Measurements from ENCODE around the gene DPM2. TPM values are rescaled to one million over a fixed set of nuclear protein-coding genes. Genes with fewer than 3 reads are reported as not detected.

Gene DPM2
- total and polyA plus RNA-seq, 2 experiments from 2014 or later: 36.6 to 92.4 TPM

DNA sequence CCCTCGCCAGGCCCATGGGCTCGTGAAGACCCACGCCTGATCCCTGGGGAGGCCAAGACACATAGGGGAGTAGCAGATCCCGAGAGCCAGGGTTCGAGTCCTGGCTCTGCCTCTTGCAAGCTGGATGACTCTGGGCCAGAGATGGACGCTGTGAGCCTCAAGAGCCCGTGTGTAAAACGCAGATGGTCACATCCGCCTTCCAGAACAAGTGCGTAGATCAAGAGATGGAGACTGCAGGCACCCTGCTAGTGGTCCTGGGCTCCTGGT lies 29.1 kb downstream of the DPM2 start (continued):
- TF ChIP-seq, protein P1, sequence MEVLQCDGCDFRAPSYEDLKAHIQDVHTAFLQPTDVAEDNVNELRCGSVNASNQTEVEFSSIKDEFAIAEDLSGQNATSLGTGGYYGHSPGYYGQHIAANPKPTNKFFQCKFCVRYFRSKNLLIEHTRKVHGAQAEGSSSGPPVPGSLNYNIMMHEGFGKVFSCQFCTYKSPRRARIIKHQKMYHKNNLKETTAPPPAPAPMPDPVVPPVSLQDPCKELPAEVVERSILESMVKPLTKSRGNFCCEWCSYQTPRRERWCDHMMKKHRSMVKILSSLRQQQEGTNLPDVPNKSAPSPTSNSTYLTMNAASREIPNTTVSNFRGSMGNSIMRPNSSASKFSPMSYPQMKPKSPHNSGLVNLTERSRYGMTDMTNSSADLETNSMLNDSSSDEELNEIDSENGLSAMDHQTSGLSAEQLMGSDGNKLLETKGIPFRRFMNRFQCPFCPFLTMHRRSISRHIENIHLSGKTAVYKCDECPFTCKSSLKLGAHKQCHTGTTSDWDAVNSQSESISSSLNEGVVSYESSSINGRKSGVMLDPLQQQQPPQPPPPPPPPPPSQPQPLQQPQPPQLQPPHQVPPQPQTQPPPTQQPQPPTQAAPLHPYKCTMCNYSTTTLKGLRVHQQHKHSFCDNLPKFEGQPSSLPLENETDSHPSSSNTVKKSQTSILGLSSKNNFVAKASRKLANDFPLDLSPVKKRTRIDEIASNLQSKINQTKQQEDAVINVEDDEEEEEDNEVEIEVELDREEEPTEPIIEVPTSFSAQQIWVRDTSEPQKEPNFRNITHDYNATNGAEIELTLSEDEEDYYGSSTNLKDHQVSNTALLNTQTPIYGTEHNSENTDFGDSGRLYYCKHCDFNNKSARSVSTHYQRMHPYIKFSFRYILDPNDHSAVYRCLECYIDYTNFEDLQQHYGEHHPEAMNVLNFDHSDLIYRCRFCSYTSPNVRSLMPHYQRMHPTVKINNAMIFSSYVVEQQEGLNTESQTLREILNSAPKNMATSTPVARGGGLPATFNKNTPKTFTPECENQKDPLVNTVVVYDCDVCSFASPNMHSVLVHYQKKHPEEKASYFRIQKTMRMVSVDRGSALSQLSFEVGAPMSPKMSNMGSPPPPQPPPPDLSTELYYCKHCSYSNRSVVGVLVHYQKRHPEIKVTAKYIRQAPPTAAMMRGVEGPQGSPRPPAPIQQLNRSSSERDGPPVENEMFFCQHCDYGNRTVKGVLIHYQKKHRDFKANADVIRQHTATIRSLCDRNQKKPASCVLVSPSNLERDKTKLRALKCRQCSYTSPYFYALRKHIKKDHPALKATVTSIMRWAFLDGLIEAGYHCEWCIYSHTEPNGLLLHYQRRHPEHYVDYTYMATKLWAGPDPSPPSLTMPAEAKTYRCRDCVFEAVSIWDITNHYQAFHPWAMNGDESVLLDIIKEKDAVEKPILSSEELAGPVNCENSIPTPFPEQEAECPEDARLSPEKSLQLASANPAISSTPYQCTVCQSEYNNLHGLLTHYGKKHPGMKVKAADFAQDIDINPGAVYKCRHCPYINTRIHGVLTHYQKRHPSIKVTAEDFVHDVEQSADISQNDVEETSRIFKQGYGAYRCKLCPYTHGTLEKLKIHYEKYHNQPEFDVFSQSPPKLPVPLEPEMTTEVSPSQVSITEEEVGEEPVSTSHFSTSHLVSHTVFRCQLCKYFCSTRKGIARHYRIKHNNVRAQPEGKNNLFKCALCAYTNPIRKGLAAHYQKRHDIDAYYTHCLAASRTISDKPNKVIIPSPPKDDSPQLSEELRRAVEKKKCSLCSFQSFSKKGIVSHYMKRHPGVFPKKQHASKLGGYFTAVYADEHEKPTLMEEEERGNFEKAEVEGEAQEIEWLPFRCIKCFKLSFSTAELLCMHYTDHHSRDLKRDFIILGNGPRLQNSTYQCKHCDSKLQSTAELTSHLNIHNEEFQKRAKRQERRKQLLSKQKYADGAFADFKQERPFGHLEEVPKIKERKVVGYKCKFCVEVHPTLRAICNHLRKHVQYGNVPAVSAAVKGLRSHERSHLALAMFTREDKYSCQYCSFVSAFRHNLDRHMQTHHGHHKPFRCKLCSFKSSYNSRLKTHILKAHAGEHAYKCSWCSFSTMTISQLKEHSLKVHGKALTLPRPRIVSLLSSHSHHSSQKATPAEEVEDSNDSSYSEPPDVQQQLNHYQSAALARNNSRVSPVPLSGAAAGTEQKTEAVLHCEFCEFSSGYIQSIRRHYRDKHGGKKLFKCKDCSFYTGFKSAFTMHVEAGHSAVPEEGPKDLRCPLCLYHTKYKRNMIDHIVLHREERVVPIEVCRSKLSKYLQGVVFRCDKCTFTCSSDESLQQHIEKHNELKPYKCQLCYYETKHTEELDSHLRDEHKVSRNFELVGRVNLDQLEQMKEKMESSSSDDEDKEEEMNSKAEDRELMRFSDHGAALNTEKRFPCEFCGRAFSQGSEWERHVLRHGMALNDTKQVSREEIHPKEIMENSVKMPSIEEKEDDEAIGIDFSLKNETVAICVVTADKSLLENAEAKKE (CRISPR knock-in tag; IDR thresholded peaks at IDR 0.05): no peak
- no peak for TF ChIP-seq POLR2AphosphoS5 (IDR thresholded peaks at IDR 0.05; ENCODE audit: low read depth)
- TF ChIP-seq EZH2 (IDR thresholded peaks at IDR 0.05; ENCODE audit: low read depth, unreplicated experiment): no peak
- TF ChIP-seq, protein P2, sequence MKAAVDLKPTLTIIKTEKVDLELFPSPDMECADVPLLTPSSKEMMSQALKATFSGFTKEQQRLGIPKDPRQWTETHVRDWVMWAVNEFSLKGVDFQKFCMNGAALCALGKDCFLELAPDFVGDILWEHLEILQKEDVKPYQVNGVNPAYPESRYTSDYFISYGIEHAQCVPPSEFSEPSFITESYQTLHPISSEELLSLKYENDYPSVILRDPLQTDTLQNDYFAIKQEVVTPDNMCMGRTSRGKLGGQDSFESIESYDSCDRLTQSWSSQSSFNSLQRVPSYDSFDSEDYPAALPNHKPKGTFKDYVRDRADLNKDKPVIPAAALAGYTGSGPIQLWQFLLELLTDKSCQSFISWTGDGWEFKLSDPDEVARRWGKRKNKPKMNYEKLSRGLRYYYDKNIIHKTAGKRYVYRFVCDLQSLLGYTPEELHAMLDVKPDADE (IDR thresholded peaks at IDR 0.05): no peak
- no peak for TF ChIP-seq CREB1 (CRISPR knock-in tag; IDR thresholded peaks at IDR 0.05; ENCODE audit: low read depth)
- TF ChIP-seq, protein P3, sequence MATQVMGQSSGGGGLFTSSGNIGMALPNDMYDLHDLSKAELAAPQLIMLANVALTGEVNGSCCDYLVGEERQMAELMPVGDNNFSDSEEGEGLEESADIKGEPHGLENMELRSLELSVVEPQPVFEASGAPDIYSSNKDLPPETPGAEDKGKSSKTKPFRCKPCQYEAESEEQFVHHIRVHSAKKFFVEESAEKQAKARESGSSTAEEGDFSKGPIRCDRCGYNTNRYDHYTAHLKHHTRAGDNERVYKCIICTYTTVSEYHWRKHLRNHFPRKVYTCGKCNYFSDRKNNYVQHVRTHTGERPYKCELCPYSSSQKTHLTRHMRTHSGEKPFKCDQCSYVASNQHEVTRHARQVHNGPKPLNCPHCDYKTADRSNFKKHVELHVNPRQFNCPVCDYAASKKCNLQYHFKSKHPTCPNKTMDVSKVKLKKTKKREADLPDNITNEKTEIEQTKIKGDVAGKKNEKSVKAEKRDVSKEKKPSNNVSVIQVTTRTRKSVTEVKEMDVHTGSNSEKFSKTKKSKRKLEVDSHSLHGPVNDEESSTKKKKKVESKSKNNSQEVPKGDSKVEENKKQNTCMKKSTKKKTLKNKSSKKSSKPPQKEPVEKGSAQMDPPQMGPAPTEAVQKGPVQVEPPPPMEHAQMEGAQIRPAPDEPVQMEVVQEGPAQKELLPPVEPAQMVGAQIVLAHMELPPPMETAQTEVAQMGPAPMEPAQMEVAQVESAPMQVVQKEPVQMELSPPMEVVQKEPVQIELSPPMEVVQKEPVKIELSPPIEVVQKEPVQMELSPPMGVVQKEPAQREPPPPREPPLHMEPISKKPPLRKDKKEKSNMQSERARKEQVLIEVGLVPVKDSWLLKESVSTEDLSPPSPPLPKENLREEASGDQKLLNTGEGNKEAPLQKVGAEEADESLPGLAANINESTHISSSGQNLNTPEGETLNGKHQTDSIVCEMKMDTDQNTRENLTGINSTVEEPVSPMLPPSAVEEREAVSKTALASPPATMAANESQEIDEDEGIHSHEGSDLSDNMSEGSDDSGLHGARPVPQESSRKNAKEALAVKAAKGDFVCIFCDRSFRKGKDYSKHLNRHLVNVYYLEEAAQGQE (IDR thresholded peaks at IDR 0.05; ENCODE audit: unreplicated experiment): no peak
